Spinal cord (tissue), 10 donors: ENCODE measurements around the gene CRMP1. TPM values are rescaled to one million over a fixed set of nuclear protein-coding genes. Genes with fewer than 3 reads are reported as not detected.

Experiments used
- DNase-seq, 6 donors: peaks; one replicate each; pipeline versions ENCODE4 v3.0.0 to v3.0.0-alpha.2; 2013 to 2015; ENCODE audit warnings: low spot score in 6 of 6, low read depth in 4 of 6
- H3K27ac ChIP-seq: one replicate; pipeline ENCODE4 v1.5.1; 2013; ENCODE audit warnings: low read depth, low read length, control low read depth
- H3K27me3 ChIP-seq: one replicate; pipeline ENCODE4 v1.6.1; 2013; ENCODE audit warnings: low read length; ENCODE audit not compliant: control insufficient read depth, insufficient read depth
- H3K36me3 ChIP-seq: one replicate; pipeline ENCODE4 v1.6.1; 2013; ENCODE audit warnings: low read length; ENCODE audit not compliant: control insufficient read depth, insufficient read depth
- H3K4me1 ChIP-seq: one replicate; pipeline ENCODE4 v1.6.1; 2013; ENCODE audit warnings: low read length; ENCODE audit not compliant: control insufficient read depth, insufficient read depth
- H3K4me3 ChIP-seq: one replicate; pipeline ENCODE4 v1.5.1; 2013; ENCODE audit warnings: low read depth, low read length, control low read depth
- H3K9me3 ChIP-seq: one replicate; pipeline ENCODE4 v1.6.1; 2013; ENCODE audit warnings: low read length; ENCODE audit not compliant: control insufficient read depth, insufficient read depth
- WGBS: methylation state at CpG from one replicate; pipeline ENCODE4 v1.1.5; 2013; ENCODE audit warnings: missing lambda C conversion rate; ENCODE audit not compliant: insufficient coverage; 5-methylcytosine and 5-hydroxymethylcytosine counted together
- polyA plus RNA-seq, 2 donors: library from polyadenylated mRNA; unstranded; fragments of 120-200 nt; gene quantifications; one replicate each; pipeline ENCODE4 v1.2.1, GENCODE V29; 2013; ENCODE audit not compliant: insufficient read length in 2 of 2
- total RNA-seq, 2 donors: library from RNA; depleted of rRNA in 1 of 2; stranded (reverse); fragments of 120-200 nt in 1 of 2; fragments of >200 nt in 1 of 2; gene quantifications; one replicate each; pipeline versions ENCODE4 v1.2.3 to v1.2.4, GENCODE V29; 2013 to 2014
- donor health status: healthy.

CRMP1 gene
- total and polyA plus RNA-seq, 4 donors = 99.1 to 506 (median 301) TPM

- no peaks in the 10 kb centered on the region for H3K4me1 ChIP-seq
- WGBS = 95% methylated on average over 2 of the region's 3 CpGs
- no peak overlapping the region for H3K27ac ChIP-seq
- peaks cover 4% of the 10 kb centered on the region for H3K9me3 ChIP-seq
- no peak overlapping the region for H3K4me3 ChIP-seq
- H3K36me3 ChIP-seq = peaks cover 74% of the 10 kb centered on the region
- DNase-seq = no peak
- H3K27me3 ChIP-seq = no peaks in the 10 kb centered on the region
These were observed 82.7 kb downstream of the CRMP1 start for GRCh38 chr4:5810151-5810550.

- Histone ChIP-seq H3K4me3 (no peak overlapping the region), H3K27me3 (no peaks in the 10 kb centered on the region), H3K4me1 (no peaks in the 10 kb centered on the region), H3K36me3 (peaks cover 74% of the 10 kb centered on the region), H3K9me3 (peaks cover 4% of the 10 kb centered on the region), H3K27ac (no peak overlapping the region)
- DNase-seq = no peak
- 93% methylated on average over 8 of the region's 12 CpGs for WGBS
These were observed 83.6 kb downstream of the CRMP1 start for GRCh38 chr4:5809216-5809776.

- Histone ChIP-seq H3K4me1 (no peaks in the 10 kb centered on the region), H3K27me3 (no peaks in the 10 kb centered on the region), H3K27ac (no peak overlapping the region), H3K36me3 (peaks cover 67% of the 10 kb centered on the region), H3K4me3 (no peak overlapping the region), H3K9me3 (peaks cover 4% of the 10 kb centered on the region)
- 70% methylated on average over 8 of the region's 10 CpGs for WGBS
- DNase-seq = peak in 2 of 6 donors; percentile 32
These were observed 84.7 kb downstream of the CRMP1 start for GRCh38 chr4:5808081-5808741.

- no peak overlapping the region for H3K27ac ChIP-seq
- H3K9me3 ChIP-seq = no peaks in the 10 kb centered on the region
- DNase-seq = no peak
- H3K27me3 ChIP-seq = no peaks in the 10 kb centered on the region
- H3K4me1 ChIP-seq = no peaks in the 10 kb centered on the region
- H3K36me3 ChIP-seq = peaks cover 51% of the 10 kb centered on the region
- H3K4me3 ChIP-seq = no peak overlapping the region
- 92% methylated on average over 11 of the region's 11 CpGs for WGBS
These were observed 87.6 kb downstream of the CRMP1 start for GRCh38 chr4:5805270-5805669.

GRCh38 chr4:5804656-5805055 is 88.2 kb downstream of the CRMP1 start:
- Histone ChIP-seq H3K4me1 (no peaks in the 10 kb centered on the region), H3K36me3 (peaks cover 45% of the 10 kb centered on the region), H3K27me3 (no peaks in the 10 kb centered on the region), H3K4me3 (no peak overlapping the region), H3K9me3 (no peaks in the 10 kb centered on the region), H3K27ac (no peak overlapping the region)
- no peak for DNase-seq
- WGBS = 90% methylated on average over 14 of the region's 14 CpGs

- peaks cover 41% of the 10 kb centered on the region for H3K36me3 ChIP-seq
- H3K4me3 ChIP-seq = no peak overlapping the region
- no peaks in the 10 kb centered on the region for H3K9me3 ChIP-seq
- H3K27me3 ChIP-seq = no peaks in the 10 kb centered on the region
- no peak overlapping the region for H3K27ac ChIP-seq
- no peaks in the 10 kb centered on the region for H3K4me1 ChIP-seq
- no peak for DNase-seq
- 93% methylated on average over 12 of the region's 12 CpGs for WGBS
These were observed 90.3 kb downstream of the CRMP1 start for GRCh38 chr4:5802565-5802964.

- WGBS = 96% methylated on average over 4 of the region's 13 CpGs
These were observed 91.2 kb downstream of the CRMP1 start for GRCh38 chr4:5801696-5802095.

GRCh38 chr4:5800496-5800895 is 92.4 kb downstream of the CRMP1 start:
- Histone ChIP-seq H3K9me3 (no peaks in the 10 kb centered on the region), H3K4me1 (no peaks in the 10 kb centered on the region), H3K27me3 (no peaks in the 10 kb centered on the region), H3K27ac (no peak overlapping the region), H3K4me3 (no peak overlapping the region), H3K36me3 (peaks cover 41% of the 10 kb centered on the region)
- no peak for DNase-seq
- 95% methylated on average over 4 of the region's 10 CpGs for WGBS

More at GRCh38 chr4:5801696-5802095, 91.2 kb downstream of the CRMP1 start:
- no peaks in the 10 kb centered on the region for H3K9me3 ChIP-seq
- no peak overlapping the region for H3K27ac ChIP-seq
- H3K36me3 ChIP-seq = peaks cover 40% of the 10 kb centered on the region
- DNase-seq = no peak
- H3K4me3 ChIP-seq = no peak overlapping the region
- H3K4me1 ChIP-seq = no peaks in the 10 kb centered on the region
- H3K27me3 ChIP-seq = no peaks in the 10 kb centered on the region

- Histone ChIP-seq H3K27ac (no peak overlapping the region), H3K36me3 (peaks cover 31% of the 10 kb centered on the region), H3K4me1 (no peaks in the 10 kb centered on the region), H3K27me3 (no peaks in the 10 kb centered on the region), H3K4me3 (no peak overlapping the region), H3K9me3 (no peaks in the 10 kb centered on the region)
- WGBS = 88% methylated on average over 11 of the region's 11 CpGs
- DNase-seq = peak in 1 of 6 donors; percentile 22
These were observed 93.5 kb downstream of the CRMP1 start for GRCh38 chr4:5799406-5799805.

- Histone ChIP-seq H3K9me3 (no peaks in the 10 kb centered on the region), H3K36me3 (peaks cover 27% of the 10 kb centered on the region), H3K27me3 (no peaks in the 10 kb centered on the region), H3K27ac (no peak overlapping the region), H3K4me3 (no peak overlapping the region), H3K4me1 (no peaks in the 10 kb centered on the region)
- DNase-seq = no peak
- 91% methylated on average over 7 of the region's 11 CpGs for WGBS
These were observed 93.9 kb downstream of the CRMP1 start for GRCh38 chr4:5798946-5799345.
